Measurements from ENCODE around the gene FANCE.

The FANCE gene

DNA sequence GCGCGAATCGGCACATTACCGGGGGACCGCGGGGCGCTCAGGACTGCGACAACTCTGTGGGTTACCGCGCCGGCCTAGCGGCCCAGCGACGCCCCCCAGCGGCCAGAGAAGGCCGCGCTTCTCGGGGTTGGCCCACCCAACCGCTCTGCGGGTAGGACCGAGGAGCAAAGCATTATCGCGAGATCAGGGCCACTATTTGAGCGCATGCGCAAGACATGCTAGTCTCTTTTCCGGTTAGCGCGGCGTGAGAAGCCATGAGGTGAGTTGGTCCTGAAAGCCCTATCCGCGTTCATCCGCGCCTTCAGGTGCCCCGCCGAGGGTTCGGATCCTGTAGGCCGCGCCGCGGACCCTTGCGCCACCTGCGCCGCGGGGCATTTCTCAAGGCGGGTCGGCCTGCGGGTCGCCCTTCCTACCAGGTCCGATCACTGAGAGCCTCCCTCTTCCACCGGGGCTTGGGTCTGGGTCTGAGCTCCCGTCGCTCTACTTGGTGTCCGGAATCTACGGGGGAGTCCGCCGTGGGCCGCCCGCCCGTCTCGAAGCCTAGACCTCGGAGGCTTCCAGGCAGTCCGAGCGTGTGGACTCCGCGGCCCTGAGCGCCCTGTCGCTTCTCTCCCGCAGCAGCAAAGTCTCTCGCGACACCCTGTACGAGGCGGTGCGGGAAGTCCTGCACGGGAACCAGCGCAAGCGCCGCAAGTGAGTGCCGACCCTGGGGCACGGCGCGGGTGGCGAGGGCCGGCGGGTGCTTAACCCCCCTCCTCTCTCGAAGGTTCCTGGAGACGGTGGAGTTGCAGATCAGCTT is 16.2 kb downstream of the FANCE start, which contains the start of gene RPL10A:
TSS of gene RPL10A (plus strand) at position 221 of the 799 bp plus-strand sequence. CDS start at position 255, 34 bp downstream.
- DNase-seq (ENCODE audit: low read depth) = peak; percentile 92

DNA sequence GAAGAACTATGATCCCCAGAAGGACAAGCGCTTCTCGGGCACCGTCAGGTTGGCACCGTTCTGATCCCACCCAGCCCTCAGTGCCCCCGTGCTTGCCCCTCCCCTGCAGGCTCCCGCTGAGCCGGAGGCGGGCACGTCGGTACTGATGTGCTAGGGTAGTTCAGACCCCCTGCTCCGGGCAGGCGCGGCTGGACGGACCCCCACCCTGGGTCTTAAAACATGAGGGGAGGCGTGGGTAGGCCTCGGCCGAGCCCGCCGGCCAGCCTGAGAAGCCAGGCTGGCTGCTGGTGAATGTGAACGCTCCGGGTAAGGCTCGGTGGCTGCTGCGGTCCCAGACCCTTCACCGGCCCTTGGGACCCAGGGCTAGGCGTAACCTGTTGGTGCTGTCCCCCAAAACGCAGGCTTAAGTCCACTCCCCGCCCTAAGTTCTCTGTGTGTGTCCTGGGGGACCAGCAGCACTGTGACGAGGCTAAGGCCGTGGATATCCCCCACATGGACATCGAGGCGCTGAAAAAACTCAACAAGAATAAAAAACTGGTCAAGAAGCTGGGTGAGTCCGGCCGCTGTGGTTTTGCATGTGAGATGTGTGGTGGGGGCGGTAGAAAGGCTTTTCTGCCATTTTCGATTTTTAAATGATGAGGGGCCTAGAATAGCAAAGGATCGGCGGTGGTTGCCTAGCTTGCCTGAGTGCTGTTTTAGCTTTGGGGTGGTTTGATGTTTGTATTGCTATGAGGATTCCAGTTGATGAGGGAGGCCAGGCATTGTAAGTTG is 17.0 kb downstream of the FANCE start:
- no peak for DNase-seq (ENCODE audit: low read depth)

DNA sequence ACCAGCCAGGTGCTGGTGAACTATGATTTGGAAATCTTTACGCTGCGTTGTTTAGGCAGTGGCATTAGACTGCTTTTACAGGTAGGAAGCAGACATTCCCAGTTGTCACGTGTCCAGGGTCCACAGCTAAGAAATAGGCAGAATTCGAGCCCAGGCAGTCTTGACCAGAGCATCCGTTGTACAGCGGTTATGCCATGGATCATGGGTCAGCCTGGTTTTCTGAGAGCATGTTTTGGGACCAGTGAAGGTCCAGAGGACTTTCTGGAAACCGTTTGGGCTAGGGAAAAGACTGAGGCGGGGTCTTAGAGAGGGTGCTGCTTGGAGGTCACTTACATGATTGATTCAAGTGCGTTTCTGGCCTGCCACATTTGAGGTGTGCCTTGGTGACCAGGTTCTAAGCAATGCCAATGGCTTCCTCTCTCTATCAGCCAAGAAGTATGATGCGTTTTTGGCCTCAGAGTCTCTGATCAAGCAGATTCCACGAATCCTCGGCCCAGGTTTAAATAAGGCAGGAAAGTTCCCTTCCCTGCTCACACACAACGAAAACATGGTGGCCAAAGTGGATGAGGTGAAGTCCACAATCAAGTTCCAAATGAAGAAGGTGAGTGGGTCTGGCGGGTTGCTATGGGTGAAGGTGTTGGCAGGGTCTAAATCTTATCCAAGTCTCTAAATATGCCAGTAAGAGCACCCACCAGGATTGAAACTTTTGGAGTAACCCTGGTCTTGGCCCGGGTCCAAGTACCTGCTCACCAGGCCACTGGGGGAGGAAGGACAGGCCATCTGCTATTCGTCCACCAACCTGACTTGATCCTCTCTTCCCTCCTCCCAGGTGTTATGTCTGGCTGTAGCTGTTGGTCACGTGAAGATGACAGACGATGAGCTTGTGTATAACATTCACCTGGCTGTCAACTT is 17.9 kb downstream of the FANCE start:
- no peak for DNase-seq (ENCODE audit: low read depth)

GRCh38 chr6:35470663-35471120 is 18.6 kb downstream of the FANCE start:
- DNase-seq (ENCODE audit: low read depth) = no peak

GRCh38 chr6:35471836-35472345 is 19.8 kb downstream of the FANCE start:
- DNase-seq (ENCODE audit: low read depth) = no peak

DNA sequence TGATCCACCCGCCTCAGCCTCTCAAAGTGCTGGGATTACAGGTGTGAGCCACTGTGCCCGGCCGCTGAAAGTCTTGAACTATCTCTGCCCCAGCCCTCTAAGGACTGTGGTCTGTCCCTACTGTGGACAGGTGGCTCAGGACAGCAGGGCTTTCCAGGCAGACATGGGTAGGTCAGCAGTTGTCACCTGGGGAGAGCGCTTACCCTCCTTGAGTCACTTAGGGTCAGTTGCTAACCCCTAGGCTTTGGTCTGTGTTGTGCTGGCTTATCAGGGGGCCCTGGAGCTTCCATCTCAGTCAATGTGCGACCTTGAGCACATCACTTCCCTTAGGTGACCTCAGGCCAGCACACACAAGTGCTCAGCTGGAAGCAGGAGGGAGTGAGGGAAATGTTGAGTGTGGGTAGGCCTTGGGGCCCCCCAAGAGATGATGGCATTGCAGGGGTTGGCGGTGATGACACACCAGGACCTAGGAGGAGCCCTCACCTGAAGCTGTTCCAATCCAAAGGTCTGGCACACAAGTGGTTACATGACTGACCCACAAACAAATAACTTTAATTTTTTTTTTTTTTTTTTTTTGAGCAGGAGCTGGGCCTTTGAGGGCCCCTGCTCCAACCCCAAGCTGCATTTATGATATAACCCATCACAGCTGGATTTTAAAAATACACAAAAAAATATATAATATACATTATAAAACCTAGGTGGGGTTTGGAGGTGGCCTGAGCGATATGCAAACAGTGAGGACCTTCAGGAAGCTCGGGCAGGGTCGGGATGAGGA is 21.1 kb downstream of the FANCE start:
- no peak for DNase-seq (ENCODE audit: low read depth)

GRCh38 chr6:35473850-35474130 is 21.7 kb downstream of the FANCE start:
- no peak for DNase-seq (ENCODE audit: low read depth)

- DNase-seq (ENCODE audit: low read depth) = no peak
These were observed 22.2 kb downstream of the FANCE start for GRCh38 chr6:35474131-35474941.

DNA sequence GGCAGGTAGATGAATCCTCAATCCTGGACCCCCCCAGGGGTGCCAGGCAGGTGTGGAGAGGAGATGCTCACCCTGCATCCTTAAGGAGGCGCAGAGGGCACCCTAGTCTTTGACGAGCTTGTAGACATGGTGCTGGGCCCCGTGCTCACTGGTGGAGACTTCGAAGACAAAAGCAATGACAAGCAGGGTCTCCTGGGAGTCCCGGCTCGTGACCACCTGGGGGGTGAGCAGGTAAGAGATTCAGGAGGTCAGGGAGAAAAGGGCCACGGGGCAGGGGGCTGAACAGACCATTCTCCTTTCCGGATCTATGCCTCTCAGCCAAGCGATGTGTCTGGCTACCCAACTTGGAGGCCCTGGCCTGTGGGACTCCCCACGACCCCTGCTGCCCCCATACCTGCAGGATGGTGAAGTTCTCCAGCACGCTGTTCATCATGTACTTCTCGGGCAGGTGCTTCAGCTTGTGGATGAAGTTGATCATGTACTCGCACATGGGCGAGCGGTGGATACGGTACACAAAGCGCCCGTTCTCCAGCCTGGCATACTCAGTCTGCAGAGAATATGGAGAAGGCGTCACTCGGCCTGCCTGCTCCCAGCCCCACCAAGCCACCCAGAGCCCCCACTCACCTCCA is 22.9 kb downstream of the FANCE start:
- no peak for DNase-seq (ENCODE audit: low read depth)

GRCh38 chr6:35475573-35475972 is 23.4 kb downstream of the FANCE start:
- DNase-seq (ENCODE audit: low read depth) = no peak

DNA sequence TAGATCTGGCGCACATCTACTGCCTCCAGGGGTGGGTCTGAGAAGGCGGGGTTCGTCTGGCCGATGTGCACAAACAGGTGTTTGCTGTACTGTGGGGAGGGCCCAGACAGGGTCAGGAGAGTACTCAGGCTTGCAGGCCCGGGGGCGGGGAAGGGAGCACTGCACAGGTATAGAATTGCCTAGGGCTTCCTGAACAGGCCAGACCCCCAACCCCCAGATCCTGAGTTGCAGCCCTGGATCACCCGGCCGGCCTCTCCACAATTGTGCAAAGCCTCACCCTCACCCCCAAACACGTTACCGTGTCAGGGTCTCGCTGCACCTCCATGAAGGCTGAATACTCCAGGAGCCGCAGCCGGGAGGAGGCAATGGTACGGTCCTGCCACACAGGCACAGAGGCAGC is 23.9 kb downstream of the FANCE start:
- DNase-seq (ENCODE audit: low read depth) = no peak

- DNase-seq (ENCODE audit: low read depth) = no peak
These were observed 24.9 kb downstream of the FANCE start for GRCh38 chr6:35477028-35477427.

DNA sequence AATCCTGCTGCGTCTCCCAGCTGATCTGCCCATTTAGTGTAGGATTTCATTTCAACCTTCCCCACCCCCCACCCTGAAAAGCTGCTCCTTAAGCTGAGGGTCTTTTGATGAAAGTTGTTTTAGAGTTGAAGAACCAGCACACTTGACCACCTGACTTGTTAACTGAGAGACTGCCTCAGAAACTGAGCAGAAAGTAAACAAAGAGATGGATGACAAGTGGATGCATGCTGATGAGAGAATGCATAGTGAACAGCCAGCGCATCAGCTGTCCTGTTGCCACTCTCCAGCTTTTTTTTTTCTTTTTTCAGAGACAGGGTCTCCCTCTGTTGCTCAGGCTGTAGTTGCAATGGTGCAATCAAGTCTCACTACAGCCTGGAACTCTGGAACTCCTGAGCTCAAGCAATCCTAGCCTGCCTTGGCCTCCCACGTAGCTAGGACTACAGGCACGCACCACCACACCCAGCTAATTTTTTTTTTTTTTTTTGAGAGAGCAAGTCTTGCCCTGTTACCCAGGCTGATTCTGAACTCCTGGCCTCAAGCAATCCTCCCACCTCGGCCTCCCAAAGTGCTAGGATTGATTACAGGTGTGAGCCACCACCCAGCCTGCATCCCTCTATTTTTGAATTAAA is 25.5 kb downstream of the FANCE start:
- DNase-seq (ENCODE audit: low read depth) = no peak

- DNase-seq (ENCODE audit: low read depth) = no peak
These were observed 26.1 kb downstream of the FANCE start for GRCh38 chr6:35478259-35478658.

GRCh38 chr6:35480176-35480575 is 28.0 kb downstream of the FANCE start:
- DNase-seq (ENCODE audit: low read depth) = no peak

DNA sequence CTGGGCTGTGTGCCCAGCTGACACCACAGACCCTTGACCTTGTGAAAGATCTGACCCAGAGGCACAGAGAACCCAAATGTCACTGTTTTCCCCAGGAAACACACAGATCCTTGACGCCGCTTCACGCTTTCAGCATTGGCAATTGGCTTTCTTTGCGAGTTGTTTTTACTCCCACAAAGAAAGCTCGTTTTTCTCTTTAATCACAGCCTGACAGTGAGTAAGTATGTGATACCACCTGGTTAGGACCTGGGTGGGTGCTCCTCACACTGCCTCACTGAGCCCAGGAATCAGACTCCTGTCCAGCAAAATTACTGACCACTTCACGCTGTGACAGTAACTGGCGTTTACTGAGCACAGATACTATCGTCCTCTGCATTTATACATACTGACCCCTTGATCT is 29.1 kb downstream of the FANCE start:
- no peak for DNase-seq (ENCODE audit: low read depth)

DNA sequence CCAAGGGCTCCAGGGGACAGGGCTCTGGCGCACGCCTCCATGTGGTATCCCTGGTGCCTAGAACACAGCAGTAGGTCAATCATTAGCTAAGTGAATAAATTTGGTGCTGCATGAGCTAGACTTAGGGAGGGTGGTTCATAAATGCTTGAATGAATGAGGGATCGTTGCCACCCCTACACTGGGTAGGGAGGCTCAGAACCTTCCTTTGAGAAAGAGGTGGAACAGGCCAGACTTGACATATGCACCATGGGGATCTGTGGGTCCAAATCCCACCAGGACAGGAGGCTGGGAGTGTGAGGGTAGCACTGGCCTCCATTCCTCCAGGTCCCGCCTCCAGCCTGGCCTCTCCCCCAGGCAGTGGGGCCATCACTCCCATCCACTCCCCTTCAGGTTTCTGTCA is 30.9 kb downstream of the FANCE start:
- DNase-seq (ENCODE audit: low read depth) = no peak

DNA sequence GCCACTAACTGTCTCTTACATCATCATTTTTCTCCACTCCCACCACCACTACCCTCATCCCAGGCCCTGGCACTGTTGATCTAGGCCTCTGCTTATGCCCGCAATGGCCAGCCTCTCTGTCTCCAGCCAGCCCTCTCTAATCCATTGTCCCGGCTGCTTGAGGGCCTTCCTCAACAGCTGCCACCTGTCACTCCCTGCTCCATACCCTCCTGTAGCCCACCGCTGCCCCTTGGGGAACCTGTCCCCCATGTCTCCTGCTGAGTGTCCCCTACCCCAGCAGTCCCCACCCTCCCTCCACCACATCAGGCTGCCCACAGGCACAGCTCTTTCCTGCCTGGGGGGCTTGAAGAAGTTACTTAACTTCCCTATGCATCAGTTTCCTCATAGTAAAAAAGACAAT is 31.4 kb downstream of the FANCE start:
- DNase-seq (ENCODE audit: low read depth) = no peak

GRCh38 chr6:35483893-35484645 is 31.9 kb downstream of the FANCE start:
- DNase-seq (ENCODE audit: low read depth) = no peak
